Endothelial cell of umbilical vein (primary cell): ENCODE measurements around the gene GLTP. TPM values are rescaled to one million over a fixed set of nuclear protein-coding genes. Genes with fewer than 3 reads are reported as not detected.

ENCODE experiments used
- BruUV-seq: library from RNA; stranded (reverse); fragments of 400-500 nt; replicated peaks from 2 replicates; lab custom pipeline; 2021; lab: Mats Ljungman, UMichigan
- CTCF ChIA-PET: fragments of 300-600, 350-600 bp; sonication (Branson Sonifier 250); formaldehyde crosslinking; loops from one replicate; lab custom pipeline; 2021; ENCODE audit warnings: antibody characterized with exemption, inconsistent platforms; lab: Charles Lee
- POLR2A ChIA-PET: fragments of 300-600, 350-600 bp; sonication (Branson Sonifier 250); formaldehyde crosslinking; loops from one replicate; lab custom pipeline; 2021; ENCODE audit warnings: antibody characterized with exemption, inconsistent platforms; lab: Charles Lee
- DNase-seq: peaks from one replicate; pipeline ENCODE4 v3.0.0-alpha.2; 2011; ENCODE audit warnings: low read depth, low spot score
- FAIRE-seq: peaks from 2 replicates; lab custom pipeline; 2011; peaks lifted over from hg19 to GRCh38; lab: Jason Lieb, UNC
- H2AFZ ChIP-seq: 2 replicates; pipeline ENCODE4 v1.6.0; 2012; ENCODE audit warnings: low read depth, low read length, control low read depth, inconsistent platforms
- H3K27ac ChIP-seq: 2 replicates; pipeline ENCODE4 v1.5.1; 2011; ENCODE audit warnings: low read depth, mild to moderate bottlenecking, control low read depth, low read length, moderate library complexity; ENCODE audit not compliant: insufficient read depth
- H3K27me3 ChIP-seq, 2 experiments: 2 replicates each; pipeline versions ENCODE4 v1.6.0 to v1.6.1; 2011; ENCODE audit warnings: low read length in 2 of 2, mixed read lengths in 1 of 2; ENCODE audit not compliant: control insufficient read depth in 2 of 2, insufficient read depth in 2 of 2
- H3K36me3 ChIP-seq, 2 experiments: 2 replicates in 1 of 2; 3 replicates in 1 of 2; pipeline ENCODE4 v1.5.1; 2011; ENCODE audit warnings: low read length in 2 of 2, mild to moderate bottlenecking in 1 of 2, moderate library complexity in 1 of 2; ENCODE audit not compliant: control insufficient read depth in 2 of 2, insufficient read depth in 2 of 2; ENCODE audit errors: extremely low read depth in 1 of 2
- H3K4me1 ChIP-seq: 3 replicates; pipeline ENCODE4 v1.5.1; 2011; ENCODE audit warnings: mild to moderate bottlenecking, low read length; ENCODE audit not compliant: control insufficient read depth, insufficient read depth; ENCODE audit errors: extremely low read depth
- H3K4me2 ChIP-seq: 2 replicates; pipeline ENCODE4 v1.6.1; 2011; ENCODE audit warnings: low read length, control low read depth, mixed read lengths; ENCODE audit not compliant: insufficient read depth
- H3K4me3 ChIP-seq, 3 experiments: fragments of 200-600 bp in 1 of 3; sonication (generic), shearing (Covaris generic) in 1 of 3; replicated peaks in 1 of 3; 2 replicates each; pipeline ENCODE4 v1.5.1; 2011 to 2016; ENCODE audit warnings: control low read depth in 3 of 3, low read length in 3 of 3, mild to moderate bottlenecking in 2 of 3, inconsistent platforms in 1 of 3, low read depth in 1 of 3, moderate library complexity in 1 of 3; ENCODE audit not compliant: insufficient read depth in 1 of 3
- H3K79me2 ChIP-seq: 2 replicates; pipeline ENCODE4 v1.6.0; 2012; ENCODE audit warnings: low read length, inconsistent platforms; ENCODE audit not compliant: control insufficient read depth, insufficient read depth
- H3K9ac ChIP-seq: replicated peaks from 2 replicates; pipeline ENCODE3; 2011; ENCODE audit warnings: low read length, control low read depth; ENCODE audit not compliant: insufficient read depth; ENCODE audit errors: extremely low read depth
- H3K9me1 ChIP-seq: replicated peaks from 3 replicates; pipeline ENCODE4 v1.6.0; 2011; ENCODE audit warnings: mild to moderate bottlenecking, low read length; ENCODE audit not compliant: control insufficient read depth, insufficient read depth; ENCODE audit errors: extremely low read depth
- H3K9me3 ChIP-seq: replicated peaks from 2 replicates; pipeline ENCODE4 v1.5.1; 2012; ENCODE audit warnings: low read length, inconsistent platforms; ENCODE audit not compliant: control insufficient read depth, insufficient read depth
- H4K20me1 ChIP-seq: replicated peaks from 2 replicates; pipeline ENCODE3; 2011; ENCODE audit warnings: mild to moderate bottlenecking, low read length; ENCODE audit not compliant: control insufficient read depth, insufficient read depth; ENCODE audit errors: extremely low read depth
- CTCF ChIP-seq, 2 donors: IDR thresholded peaks; 1 replicate in 1 of 2; 2 replicates in 1 of 2; pipeline ENCODE4 v1.5.1; 2011; ENCODE audit warnings: low read length in 2 of 2, mild to moderate bottlenecking in 2 of 2, moderate library complexity in 2 of 2, control low read depth in 1 of 2, inconsistent platforms in 1 of 2, low read depth in 1 of 2; ENCODE audit not compliant: insufficient read depth in 1 of 2; ENCODE audit errors: extremely low read depth in 1 of 2
- EZH2 ChIP-seq: IDR thresholded peaks from 2 replicates; pipeline ENCODE4 v1.6.1; 2012; ENCODE audit warnings: borderline replicate concordance, low read depth, mild to moderate bottlenecking, moderate library complexity, low read length, inconsistent platforms; ENCODE audit not compliant: severe bottlenecking
- FOS ChIP-seq: IDR thresholded peaks from 2 replicates; pipeline ENCODE4 v1.6.1; 2011; ENCODE audit warnings: mild to moderate bottlenecking, low read length, moderate library complexity, borderline replicate concordance; ENCODE audit not compliant: insufficient read depth
- GATA2 ChIP-seq: IDR thresholded peaks from 2 replicates; pipeline ENCODE4 v1.7.0; 2011; ENCODE audit warnings: low read depth, mild to moderate bottlenecking, moderate library complexity, mixed read lengths, low read length; ENCODE audit not compliant: insufficient read length, insufficient read depth
- JUN ChIP-seq: IDR thresholded peaks from 2 replicates; pipeline ENCODE4 v1.6.1; 2011; ENCODE audit warnings: borderline replicate concordance, low read depth; ENCODE audit not compliant: insufficient read length, insufficient read depth
- MYC ChIP-seq: IDR thresholded peaks from one replicate; pipeline ENCODE4 v1.6.1; 2011; ENCODE audit warnings: mild to moderate bottlenecking, low read depth, low read length
- POLR2A ChIP-seq: IDR thresholded peaks from 2 replicates; pipeline ENCODE4 v1.6.1; 2012; ENCODE audit warnings: low read depth, mild to moderate bottlenecking, control low read depth, low read length
- dilution Hi-C: fragments of 300-500 bp; cut with MboI; formaldehyde crosslinking; loops from one replicate; pipeline ENCODE4 v1.15.0; 2019; ENCODE audit warnings: low sequenced_read_pairs; ENCODE audit not compliant: extremely low pct_ligation_motif_present
- intact Hi-C: fragments of 100-400 bp; cut with micrococcal nuclease; formaldehyde crosslinking; loops from one replicate; pipeline ENCODE4 v1.10.0; 2022
- polyA plus RNA-seq, 4 experiments: library from polyadenylated mRNA; depleted of rRNA in 3 of 4; stranded (reverse) in 3 of 4; unstranded in 1 of 4; fragments of >200 nt; gene quantifications; 2 replicates each; pipeline versions ENCODE4 v1.2.1 to v1.2.3, GENCODE V29; 2011 to 2012; ENCODE audit warnings: missing spikeins in 1 of 4
- total RNA-seq: library from RNA; stranded (reverse); gene quantifications from 2 replicates; pipeline ENCODE4 v1.2.3, GENCODE V29; 2021
- TF ChIP-seq, protein P1 (sequence below): IDR thresholded peaks from 2 replicates; pipeline ENCODE4 v1.6.1; 2011; ENCODE audit not compliant: insufficient read depth, insufficient read length

Gene GLTP
- total and polyA plus RNA-seq, 2 donors (not counting 3 experiments of a cell fraction or from before 2014, with no cell fraction given): 21.5 to 46.6 TPM

- ChIA-PET POLR2A (no interaction called here), CTCF (interaction anchor here (0.7 to 3.8 kb wide), 2 partner anchors 25 to 48 kb away, joined by 3 to 27 read pairs; no protein-coding TSS in a partner anchor)
- Histone ChIP-seq H3K36me3 (no peaks in the 10 kb centered on the region), H3K27ac (no peak overlapping the region), H3K9me1 (no peaks in the 10 kb centered on the region), H3K9ac (no peak overlapping the region), H3K4me3 (no peak overlapping the region), H3K4me2 (no peak overlapping the region), H4K20me1 (no peaks in the 10 kb centered on the region), H2AFZ (no peak overlapping the region), H3K4me1 (peaks cover 17% of the 10 kb centered on the region), H3K9me3 (no peaks in the 10 kb centered on the region), H3K27me3 (no peaks in the 10 kb centered on the region), H3K79me2 (peaks cover 30% of the 10 kb centered on the region)
- dilution Hi-C loops: no loop called here
- no TSS peak for BruUV-seq
- no peak for TF ChIP-seq MYC
- no peak for TF ChIP-seq CTCF (IDR thresholded peaks at IDR 0.05; ENCODE audit: extremely low read depth in 1 of 2, insufficient read depth in 1 of 2, low read depth in 1 of 2, low read length in 2 of 2)
- TF ChIP-seq FOS: no peak
- TF ChIP-seq JUN: no peak
- no peak for TF ChIP-seq EZH2
- no peak for TF ChIP-seq POLR2A
- TF ChIP-seq GATA2: no peak
- TF ChIP-seq, protein P1, sequence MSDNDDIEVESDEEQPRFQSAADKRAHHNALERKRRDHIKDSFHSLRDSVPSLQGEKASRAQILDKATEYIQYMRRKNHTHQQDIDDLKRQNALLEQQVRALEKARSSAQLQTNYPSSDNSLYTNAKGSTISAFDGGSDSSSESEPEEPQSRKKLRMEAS: no peak
- FAIRE-seq (no peak), DNase-seq (no peak)
- intact Hi-C loops: no loop called here
These were observed 2.1 kb downstream of the GLTP start for GRCh38 chr12:109878247-109878625.
